Calu3 (cell line): Measurements from ENCODE around the gene DAB1. TPM values are rescaled to one million over a fixed set of nuclear protein-coding genes. Genes with fewer than 3 reads are reported as not detected.

Experiments used
- BruUV-seq: library from RNA; stranded (reverse); fragments of 400-500 nt; replicated peaks from 2 replicates; lab custom pipeline; 2021; lab: Mats Ljungman, UMichigan
- CTCF ChIA-PET: fragments of 300-600 bp; sonication (Branson Sonifier 250); formaldehyde crosslinking; loops from one replicate; lab custom pipeline; 2022; ENCODE audit warnings: antibody characterized with exemption; lab: Charles Lee
- DNase-seq: peaks from one replicate; pipeline ENCODE4 v3.0.0; 2022
- H3K27ac Mint-ChIP-seq: one replicate; pipeline ENCODE4 v1.8.0; 2022; ENCODE audit warnings: mixed read lengths; ENCODE audit not compliant: unreplicated experiment
- H3K27me3 Mint-ChIP-seq: one replicate; pipeline ENCODE4 v1.8.0; 2022; ENCODE audit warnings: mixed read lengths; ENCODE audit not compliant: unreplicated experiment
- H3K36me3 Mint-ChIP-seq: one replicate; pipeline ENCODE4 v1.8.0; 2022; ENCODE audit warnings: mild to moderate bottlenecking, moderate library complexity, mixed read lengths; ENCODE audit not compliant: insufficient read depth, unreplicated experiment
- H3K4me1 Mint-ChIP-seq: one replicate; pipeline ENCODE4 v1.8.0; 2022; ENCODE audit warnings: mild to moderate bottlenecking, low read depth, mixed read lengths; ENCODE audit not compliant: unreplicated experiment
- H3K4me3 Mint-ChIP-seq: one replicate; pipeline ENCODE4 v1.8.0; 2022; ENCODE audit warnings: mild to moderate bottlenecking, low read depth, moderate library complexity, mixed read lengths; ENCODE audit not compliant: unreplicated experiment
- H3K9me3 Mint-ChIP-seq: one replicate; pipeline ENCODE4 v1.8.0; 2022; ENCODE audit warnings: low read depth, mixed read lengths; ENCODE audit not compliant: unreplicated experiment
- CTCF ChIP-seq: fragments of 200-600 bp; IDR thresholded peaks from one replicate; pipeline ENCODE4 v1.8.0; 2022; ENCODE audit warnings: antibody characterized with exemption; ENCODE audit not compliant: unreplicated experiment
- intact Hi-C: fragments of 100-400 bp; cut with micrococcal nuclease; formaldehyde crosslinking; loops from one replicate; pipeline ENCODE4 v1.10.0; 2022; ENCODE audit not compliant: unreplicated experiment
- total RNA-seq: library from RNA; stranded (reverse); gene quantifications from 2 replicates; pipeline ENCODE4 v1.2.3, GENCODE V29; 2022

Gene DAB1
- total RNA-seq, 1 experiment from 2014 or later: not detected

- no TSS peak for BruUV-seq
- no peak for TF ChIP-seq CTCF
- no peaks in the 10 kb centered on the region for H3K27me3 Mint-ChIP-seq
- intact Hi-C loops: no loop called here
- DNase-seq: no peak
- CTCF ChIA-PET: no interaction called here
- no peaks in the 10 kb centered on the region for H3K4me1 Mint-ChIP-seq
- H3K27ac Mint-ChIP-seq: no peak overlapping the region
- H3K9me3 Mint-ChIP-seq: peaks cover 5% of the 10 kb centered on the region
- H3K36me3 Mint-ChIP-seq: no peaks in the 10 kb centered on the region
- H3K4me3 Mint-ChIP-seq: no peak overlapping the region
Observed at GRCh38 chr1:57132993-57133622, 290.8 kb downstream of the DAB1 start.

GRCh38 chr1:57131701-57132394, 292.0 kb downstream of the DAB1 start:
- CTCF ChIA-PET: no interaction called here
- intact Hi-C loops: no loop called here
- TF ChIP-seq CTCF: no peak
- Mint-ChIP-seq H3K27ac (no peak overlapping the region), H3K9me3 (peaks cover 6% of the 10 kb centered on the region), H3K4me1 (no peaks in the 10 kb centered on the region), H3K36me3 (no peaks in the 10 kb centered on the region), H3K4me3 (no peak overlapping the region), H3K27me3 (no peaks in the 10 kb centered on the region)
- no TSS peak for BruUV-seq
- no peak for DNase-seq

GRCh38 chr1:57131257-57131656, 292.6 kb downstream of the DAB1 start:
- BruUV-seq: no TSS peak
- CTCF ChIA-PET: no interaction called here

GRCh38 chr1:57129865-57130264, 294.0 kb downstream of the DAB1 start:
- no peaks in the 10 kb centered on the region for H3K4me1 Mint-ChIP-seq
- no peaks in the 10 kb centered on the region for H3K36me3 Mint-ChIP-seq
- no peak for DNase-seq
- no peaks in the 10 kb centered on the region for H3K27me3 Mint-ChIP-seq
- CTCF ChIA-PET: no interaction called here
- intact Hi-C loops: no loop called here
- TF ChIP-seq CTCF: no peak
- peaks cover 5% of the 10 kb centered on the region for H3K9me3 Mint-ChIP-seq
- no peak overlapping the region for H3K27ac Mint-ChIP-seq
- no peak overlapping the region for H3K4me3 Mint-ChIP-seq
- BruUV-seq: no TSS peak

More at GRCh38 chr1:57131257-57131656, 292.6 kb downstream of the DAB1 start:
- no peak overlapping the region for H3K27ac Mint-ChIP-seq
- H3K27me3 Mint-ChIP-seq: no peaks in the 10 kb centered on the region
- peaks cover 5% of the 10 kb centered on the region for H3K9me3 Mint-ChIP-seq
- H3K36me3 Mint-ChIP-seq: no peaks in the 10 kb centered on the region
- TF ChIP-seq CTCF: no peak
- no peak for DNase-seq
- no peak overlapping the region for H3K4me3 Mint-ChIP-seq
- no peaks in the 10 kb centered on the region for H3K4me1 Mint-ChIP-seq
- intact Hi-C loops: no loop called here
